ENCODE data around the gene ISCA1.
A peak's percentile ranks its signal among the peaks of the same experiment; 100 is the strongest.
"Not testable (repeated sequence)": the region's sequence is repeated elsewhere in the genome, so short reads cannot be mapped to it uniquely, and the experiment has no call there.

ISCA1 gene

DNA sequence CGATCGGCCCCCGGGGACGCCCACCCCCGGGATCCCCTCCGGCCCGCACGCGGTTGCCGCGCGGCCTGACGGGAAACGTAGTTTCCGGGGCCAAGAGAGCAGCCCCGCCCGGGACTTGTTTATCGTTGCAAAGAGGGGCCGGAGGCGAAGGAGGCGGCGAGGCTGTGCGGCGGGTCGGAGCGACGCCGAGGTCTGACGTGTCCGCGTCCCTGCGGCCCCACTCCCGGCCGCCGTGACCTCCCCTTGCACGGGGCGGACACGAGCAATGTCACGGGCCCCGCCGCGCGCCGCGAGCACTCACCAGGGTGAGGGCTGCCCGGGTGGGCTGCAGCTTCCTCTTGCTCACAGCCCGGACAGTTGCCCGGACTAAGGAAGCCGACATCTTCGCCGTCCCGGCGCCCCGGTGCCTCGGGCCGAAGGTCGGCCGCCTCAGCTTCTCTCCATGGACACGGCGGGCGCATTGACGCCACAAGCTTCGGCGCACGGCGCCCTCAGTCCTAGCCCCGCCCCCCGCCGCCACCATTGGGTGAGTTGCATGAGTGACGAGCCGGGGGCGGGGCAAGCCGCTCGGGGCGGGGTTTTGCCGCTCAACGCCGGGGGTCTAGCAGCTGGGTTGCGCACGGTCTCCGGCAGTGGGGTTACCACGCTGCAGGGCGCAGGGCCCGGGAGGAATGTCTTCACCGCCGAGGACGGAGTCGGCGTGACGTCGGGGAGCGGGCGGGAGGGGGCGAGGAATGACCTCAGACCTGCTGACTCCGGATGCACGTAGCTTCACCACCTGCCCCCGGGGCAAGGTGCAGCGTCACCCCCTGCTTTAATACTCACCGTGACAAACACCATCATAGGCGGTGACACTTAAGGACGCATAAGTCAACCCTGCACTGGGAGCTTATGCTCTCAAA lies at the start of gene ISCA1:
Gene ISCA1 (minus strand): TSS at position 462 of the 902 bp plus-strand sequence. CDS start 80 bp downstream, at position 382.
- peak; percentile 95 to 96 for DNase-seq (ENCODE audit: low read depth in 2 of 2)

- DNase-seq (ENCODE audit: low read depth in 2 of 2): no peak
These were observed 47.8 kb upstream of the ISCA1 start for GRCh38 chr9:86330186-86330585.

DNA sequence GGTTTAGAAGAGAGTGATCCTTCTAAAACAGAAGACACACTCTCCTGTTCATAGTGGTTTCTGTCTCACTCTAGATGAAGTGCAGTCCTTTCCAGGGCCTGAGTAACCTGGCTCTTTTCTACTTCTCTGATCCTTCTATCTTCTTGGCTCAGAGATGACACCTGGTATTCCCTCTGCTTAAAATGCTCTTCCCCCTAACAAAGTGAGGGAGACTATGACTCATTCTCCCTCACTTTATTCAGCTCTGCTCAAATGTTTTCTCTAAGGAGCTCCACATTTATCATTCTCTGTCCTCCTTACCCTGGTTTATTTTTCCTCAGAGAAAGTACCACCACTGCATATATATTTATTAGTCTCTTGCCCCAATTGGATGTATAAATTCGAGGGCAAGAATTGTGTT lies 47.3 kb upstream of the ISCA1 start:
- DNase-seq (ENCODE audit: low read depth in 2 of 2): no peak

DNA sequence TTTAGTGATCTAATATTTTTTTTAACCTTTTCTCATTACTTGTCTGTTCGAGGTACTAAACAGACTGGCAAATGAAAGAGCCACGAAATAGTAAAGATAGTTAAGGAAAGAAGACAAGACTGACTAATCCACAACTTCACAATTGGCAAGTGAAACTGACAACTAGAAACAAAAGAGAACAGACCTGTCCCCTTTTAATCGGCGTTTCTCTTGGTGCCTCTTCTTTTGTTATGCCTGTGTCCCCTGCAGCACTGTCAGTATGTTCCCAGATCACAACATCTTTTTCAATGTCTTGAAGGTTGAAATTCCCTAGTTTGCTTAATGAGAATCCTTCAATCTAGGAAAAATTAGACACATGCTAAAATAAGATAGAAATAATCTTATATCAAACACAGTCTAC lies 45.8 kb upstream of the ISCA1 start:
- DNase-seq (ENCODE audit: low read depth in 2 of 2): no peak

- DNase-seq (ENCODE audit: low read depth in 2 of 2): no peak
These were observed 44.2 kb upstream of the ISCA1 start for GRCh38 chr9:86326536-86326935.

DNA sequence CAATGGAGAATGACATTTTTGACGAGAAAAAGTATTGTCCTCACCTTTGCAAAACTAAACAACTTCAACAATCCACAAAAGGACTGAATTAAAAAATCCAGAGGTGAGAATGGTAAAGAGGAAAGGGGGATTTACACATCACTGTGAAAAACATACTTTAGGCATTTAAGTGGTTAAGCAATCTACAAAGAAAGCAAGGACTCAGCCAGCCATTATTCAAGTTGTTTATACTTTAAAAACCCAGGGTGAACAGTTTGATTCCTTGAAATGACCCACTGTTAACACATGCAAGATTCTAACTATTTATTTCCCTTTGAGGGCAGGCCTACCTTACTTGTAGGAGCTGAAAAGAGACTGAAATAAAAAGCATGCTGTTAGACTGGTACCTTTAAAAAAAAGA lies 42.6 kb upstream of the ISCA1 start:
- DNase-seq (ENCODE audit: low read depth in 2 of 2): no peak

DNA sequence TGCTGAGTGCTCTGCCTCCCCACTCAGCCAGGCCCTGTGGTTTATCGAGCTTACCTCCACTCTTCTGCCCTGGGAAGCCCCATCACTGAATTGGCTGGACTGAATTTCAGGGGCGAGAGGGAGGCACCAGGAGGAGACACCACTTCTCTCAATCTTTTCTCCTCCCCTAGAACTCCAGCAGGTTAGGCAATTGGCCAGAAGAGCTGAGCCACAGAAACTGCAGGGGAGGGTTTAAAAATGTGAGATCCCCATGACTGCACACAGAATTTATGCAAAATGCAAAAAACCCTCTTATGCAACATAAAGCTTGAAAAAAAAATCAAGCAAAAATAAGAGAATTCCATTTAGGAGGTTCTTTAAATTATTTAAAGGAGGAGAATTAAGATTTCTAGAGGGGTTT lies 42.0 kb upstream of the ISCA1 start:
- no peak for DNase-seq (ENCODE audit: low read depth in 2 of 2)

DNA sequence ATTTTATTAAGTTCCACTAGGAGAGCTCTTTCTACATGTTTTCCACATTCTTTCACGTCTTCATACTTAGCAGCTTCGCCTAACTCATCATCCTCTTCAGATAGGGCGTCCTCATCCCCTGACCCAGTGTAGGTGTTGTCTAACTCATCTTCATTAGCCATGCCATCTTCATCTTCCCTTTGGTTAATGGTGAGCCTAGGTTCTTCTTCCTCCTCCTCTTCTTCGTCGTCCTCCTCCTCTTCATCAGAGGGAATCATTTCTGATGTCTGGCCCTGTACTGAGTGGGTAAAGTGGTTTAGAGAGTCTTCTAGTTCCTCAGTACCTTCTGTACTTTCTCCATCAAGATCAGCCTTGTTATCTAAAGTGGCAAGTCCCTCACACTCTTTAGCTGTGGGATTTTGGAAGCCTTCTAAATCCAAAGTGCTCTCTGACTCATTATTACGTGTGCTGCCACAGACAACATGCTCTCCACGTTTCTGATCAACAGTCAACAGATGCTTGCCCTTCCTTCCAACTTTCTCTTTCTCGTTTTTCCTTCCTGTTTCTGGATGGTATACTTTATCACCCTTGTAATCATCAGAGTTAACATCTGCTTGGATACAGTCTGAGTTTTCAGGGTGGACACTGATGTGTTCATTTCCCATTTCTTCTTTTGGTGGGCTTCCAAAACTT lies 40.8 kb upstream of the ISCA1 start:
- DNase-seq (ENCODE audit: low read depth in 2 of 2): no peak

- no peak for DNase-seq (ENCODE audit: low read depth in 2 of 2)
These were observed 39.0 kb upstream of the ISCA1 start for GRCh38 chr9:86321373-86321772.

- DNase-seq (ENCODE audit: low read depth in 2 of 2): no peak
These were observed 35.8 kb upstream of the ISCA1 start for GRCh38 chr9:86318187-86318586.

DNA sequence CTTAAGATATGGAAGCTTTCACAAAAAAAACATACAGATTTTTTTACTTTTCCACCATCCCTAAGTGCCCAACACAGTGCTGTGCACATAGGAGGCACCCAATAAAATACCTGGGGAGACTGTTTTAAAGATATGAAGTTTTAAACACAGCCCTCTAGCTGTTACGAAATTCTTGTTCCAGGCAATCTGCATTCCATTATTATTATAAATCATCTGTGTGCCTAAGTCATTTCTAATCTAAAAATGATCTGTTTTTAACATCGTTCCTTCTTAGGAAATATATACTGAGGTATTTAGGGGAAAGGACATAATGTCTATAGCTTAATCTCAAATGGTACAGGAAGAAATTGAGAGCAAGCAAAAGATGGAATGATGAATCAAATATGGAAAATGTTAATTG lies 32.7 kb upstream of the ISCA1 start:
- no peak for DNase-seq (ENCODE audit: low read depth in 2 of 2)

- not testable (repeated sequence) for DNase-seq (ENCODE audit: low read depth in 2 of 2)
These were observed 30.6 kb upstream of the ISCA1 start for GRCh38 chr9:86312959-86313358.

DNA sequence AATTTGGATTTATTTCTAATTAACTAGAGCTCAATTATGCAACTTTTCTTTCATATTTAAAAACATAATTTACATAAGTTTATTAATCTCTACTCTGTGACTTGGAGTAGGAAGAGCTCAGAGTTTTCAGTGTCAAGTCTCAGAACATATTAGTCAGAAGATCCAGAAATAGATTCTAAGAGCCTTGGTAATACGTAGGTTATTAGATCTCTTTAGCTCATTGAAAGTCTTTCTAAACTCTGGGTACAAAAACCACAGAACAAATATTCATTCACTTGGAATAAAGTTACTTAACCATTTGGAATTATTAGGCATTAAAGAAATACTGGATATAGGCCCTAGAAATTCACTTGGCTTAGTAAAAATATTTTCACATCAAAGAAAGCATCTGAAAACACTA lies 26.3 kb upstream of the ISCA1 start:
- no peak for DNase-seq (ENCODE audit: low read depth in 2 of 2)

GRCh38 chr9:86304236-86304730 lies 21.9 kb upstream of the ISCA1 start:
- DNase-seq (ENCODE audit: low read depth in 2 of 2): no peak

- peak in 1 of 2 donors; percentile 43 for DNase-seq (ENCODE audit: low read depth in 2 of 2)
These were observed 21.1 kb upstream of the ISCA1 start for GRCh38 chr9:86303316-86303975.

GRCh38 chr9:86301686-86302085 lies 19.3 kb upstream of the ISCA1 start:
- DNase-seq (ENCODE audit: low read depth in 2 of 2): no peak

- no peak for DNase-seq (ENCODE audit: low read depth in 2 of 2)
These were observed 18.4 kb upstream of the ISCA1 start for GRCh38 chr9:86300701-86301100.

DNA sequence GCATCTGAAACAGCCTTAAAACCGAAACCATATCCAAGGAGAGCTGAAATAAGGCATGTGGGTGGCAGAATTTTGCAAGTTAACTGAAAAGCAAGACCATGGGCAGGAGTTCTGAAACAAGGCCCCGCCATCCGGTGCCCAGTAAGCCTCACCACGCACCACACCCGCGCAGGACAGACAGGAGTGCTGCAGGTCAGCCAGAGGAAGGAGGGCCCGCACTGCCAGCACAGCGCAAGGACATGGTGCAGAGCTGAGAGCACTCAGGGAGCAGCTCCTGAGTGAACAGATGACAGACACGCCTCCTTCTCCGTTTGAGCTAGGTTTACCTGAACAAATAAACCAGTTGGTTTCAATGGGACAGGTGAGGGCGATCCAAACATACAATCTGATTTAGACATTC lies 16.5 kb upstream of the ISCA1 start:
- DNase-seq (ENCODE audit: low read depth in 2 of 2): no peak

DNA sequence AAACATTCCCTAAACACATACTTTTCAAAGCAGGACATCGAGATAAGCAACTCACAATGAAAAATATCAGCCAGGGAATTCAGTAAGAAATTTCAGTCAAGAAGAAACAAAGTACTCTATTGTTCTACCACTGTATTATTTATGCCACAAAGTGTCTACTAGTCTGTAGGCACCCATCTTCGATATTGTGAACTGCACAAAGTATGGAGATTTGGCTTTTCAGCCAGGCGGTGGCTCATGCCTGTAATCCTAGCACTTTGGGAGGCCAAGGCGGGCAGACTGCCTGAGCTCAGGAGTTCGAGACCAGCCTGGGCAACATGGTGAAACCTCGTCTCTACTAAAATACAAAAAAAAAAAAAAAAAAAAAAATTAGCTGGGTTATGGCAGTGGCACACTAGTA lies 8.0 kb upstream of the ISCA1 start:
- DNase-seq (ENCODE audit: low read depth in 2 of 2): not testable (repeated sequence)

- DNase-seq (ENCODE audit: low read depth in 2 of 2): no peak
These were observed 6.3 kb upstream of the ISCA1 start for GRCh38 chr9:86288499-86289198.

- DNase-seq (ENCODE audit: low read depth in 2 of 2): no peak
These were observed 4.7 kb upstream of the ISCA1 start for GRCh38 chr9:86287013-86287412.

DNA sequence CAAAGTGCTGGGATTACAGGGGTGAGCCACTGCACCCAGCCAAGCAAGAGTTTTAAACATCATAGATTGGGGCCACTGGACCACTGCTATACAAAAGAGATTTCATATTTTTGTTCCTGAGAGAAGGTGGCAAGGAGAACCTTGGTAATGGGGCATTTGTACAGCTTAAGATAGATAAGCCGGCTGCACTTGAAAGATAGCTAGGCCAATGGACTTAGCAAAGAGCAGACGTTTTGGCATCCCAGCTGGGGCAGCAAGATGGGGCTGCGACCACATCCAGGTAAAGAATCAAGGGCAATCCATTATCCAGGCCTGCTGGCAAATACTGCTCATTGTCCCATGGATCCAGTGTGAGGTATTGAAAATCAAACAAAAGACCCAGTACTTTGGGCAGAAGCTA lies 3.9 kb upstream of the ISCA1 start:
- no peak for DNase-seq (ENCODE audit: low read depth in 2 of 2)
